GM18505 (cell line): ENCODE data around the gene FAM174C.
A peak's percentile ranks its signal among the peaks of the same experiment; 100 is the strongest.

Source experiments
- ATAC-seq: cut with Tn5 transposase; IDR thresholded peaks from one replicate; pipeline ENCODE4 v1.9.1; 2021; ENCODE audit not compliant: unreplicated experiment
- POLR2A ChIP-seq: IDR thresholded peaks from 4 replicates; pipeline ENCODE4 v1.6.1; 2011; ENCODE audit warnings: borderline replicate concordance; ENCODE audit not compliant: insufficient read depth, insufficient read length; ENCODE audit errors: extremely low read depth

The FAM174C gene

DNA sequence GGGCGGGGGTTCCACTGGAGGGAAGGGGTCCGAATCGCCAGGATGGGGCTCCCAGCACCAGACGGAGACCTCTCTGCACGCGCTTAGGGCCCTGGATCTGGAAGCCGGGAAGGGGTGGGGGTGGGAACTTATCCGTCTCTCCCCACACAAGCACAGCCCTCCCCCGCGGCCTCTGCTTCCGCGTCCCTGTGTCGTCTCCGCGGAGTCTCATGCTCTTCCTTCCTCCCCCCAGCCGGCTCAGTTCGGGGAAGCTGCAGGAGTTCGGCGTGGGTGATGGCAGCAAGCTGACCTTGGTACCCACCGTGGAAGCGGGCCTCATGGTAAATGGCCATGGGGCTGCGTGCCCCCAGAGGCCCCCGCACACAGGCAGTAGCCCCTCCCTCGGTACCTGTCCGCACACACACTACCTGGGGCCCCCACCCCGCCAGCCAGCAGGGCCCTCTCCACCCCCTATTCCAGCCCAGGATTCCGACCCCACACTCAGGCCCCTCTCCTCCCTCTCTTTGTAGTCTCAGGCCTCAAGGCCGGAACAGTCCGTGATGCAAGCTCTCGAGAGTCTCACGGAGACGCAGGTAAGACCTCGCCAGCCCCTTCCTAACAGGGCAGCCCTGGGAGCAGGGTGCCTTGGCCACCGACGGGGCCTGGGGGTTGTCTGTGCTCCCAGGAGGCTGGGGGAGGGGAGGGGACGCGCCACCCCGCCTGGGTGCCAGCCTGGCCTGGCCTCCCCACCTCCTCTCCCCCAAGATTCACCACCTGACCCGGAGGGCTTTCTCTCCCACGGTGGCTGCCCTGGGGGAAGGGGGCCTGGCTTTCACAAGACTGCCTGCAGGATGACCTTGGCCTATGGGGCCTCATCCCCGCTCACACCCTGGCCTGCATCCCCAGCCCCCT, 23.8 kb upstream of the FAM174C start:
- no peak for TF ChIP-seq POLR2A
- no peak for ATAC-seq

DNA sequence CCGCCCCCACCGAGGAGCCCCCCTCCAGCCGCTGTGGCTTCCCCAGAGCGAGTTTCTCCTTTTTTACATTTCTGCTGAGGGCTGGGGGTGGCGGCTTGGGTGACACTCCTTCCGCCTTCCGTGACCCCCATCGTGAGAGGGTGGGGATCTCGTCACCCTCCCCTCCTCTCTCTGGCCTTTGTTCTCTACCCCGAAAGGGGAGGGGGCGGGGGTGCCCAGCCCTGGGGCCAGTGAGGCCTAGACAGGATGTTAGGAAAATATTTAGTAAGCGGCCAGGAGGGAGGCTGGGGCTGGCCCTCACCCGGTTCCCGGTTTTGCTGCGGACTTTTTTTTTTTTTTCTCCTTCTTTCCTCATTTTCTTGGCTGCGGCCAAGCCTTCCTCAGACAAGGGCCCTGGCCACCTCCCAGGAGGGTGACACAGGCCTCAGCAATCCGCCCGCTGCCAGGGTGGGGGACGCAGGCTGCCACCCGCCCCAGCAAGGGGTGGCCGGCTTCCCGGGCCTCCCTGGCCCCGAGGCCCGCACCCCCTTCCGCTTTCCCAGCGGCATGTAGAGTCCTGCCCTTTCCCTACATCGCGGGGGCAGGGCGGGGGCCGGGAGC, 23.0 kb upstream of the FAM174C start:
- no peak for ATAC-seq
- no peak for TF ChIP-seq POLR2A

DNA sequence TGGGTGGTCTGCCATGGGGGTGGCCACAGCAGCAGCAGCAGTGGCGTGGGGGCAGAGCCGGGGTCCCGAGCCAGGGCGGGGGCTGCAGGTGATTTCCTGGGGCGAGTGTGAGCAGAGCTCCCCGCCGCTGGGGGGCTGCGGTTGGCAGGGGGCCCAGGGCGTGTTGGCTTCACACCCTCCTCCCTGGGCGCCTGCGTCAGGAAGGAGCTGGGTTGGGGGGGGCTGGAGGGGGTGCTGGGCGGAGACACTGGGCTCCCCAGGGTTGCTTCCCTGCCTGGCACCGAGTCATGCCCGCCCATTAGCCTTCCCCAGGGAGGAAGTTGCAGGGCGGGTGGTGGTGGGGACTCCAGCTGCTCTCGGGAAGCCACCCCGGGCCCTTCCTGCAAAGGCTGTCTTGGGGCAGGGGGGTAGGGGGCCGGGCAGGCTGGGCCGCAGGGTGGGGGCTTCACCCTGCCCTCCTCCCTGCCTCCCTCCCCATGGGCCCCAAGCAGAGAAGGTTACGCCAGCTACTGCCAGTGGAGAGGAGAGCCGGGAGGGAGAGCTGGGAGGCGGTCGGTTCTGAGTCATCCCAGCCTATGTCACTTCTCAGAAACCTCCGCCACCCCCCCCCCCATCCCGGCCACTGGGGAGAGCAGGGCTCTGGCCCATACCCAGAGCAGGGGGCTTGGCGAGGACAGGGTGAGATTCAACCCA, 22.4 kb upstream of the FAM174C start:
- TF ChIP-seq POLR2A: no peak
- ATAC-seq: no peak

DNA sequence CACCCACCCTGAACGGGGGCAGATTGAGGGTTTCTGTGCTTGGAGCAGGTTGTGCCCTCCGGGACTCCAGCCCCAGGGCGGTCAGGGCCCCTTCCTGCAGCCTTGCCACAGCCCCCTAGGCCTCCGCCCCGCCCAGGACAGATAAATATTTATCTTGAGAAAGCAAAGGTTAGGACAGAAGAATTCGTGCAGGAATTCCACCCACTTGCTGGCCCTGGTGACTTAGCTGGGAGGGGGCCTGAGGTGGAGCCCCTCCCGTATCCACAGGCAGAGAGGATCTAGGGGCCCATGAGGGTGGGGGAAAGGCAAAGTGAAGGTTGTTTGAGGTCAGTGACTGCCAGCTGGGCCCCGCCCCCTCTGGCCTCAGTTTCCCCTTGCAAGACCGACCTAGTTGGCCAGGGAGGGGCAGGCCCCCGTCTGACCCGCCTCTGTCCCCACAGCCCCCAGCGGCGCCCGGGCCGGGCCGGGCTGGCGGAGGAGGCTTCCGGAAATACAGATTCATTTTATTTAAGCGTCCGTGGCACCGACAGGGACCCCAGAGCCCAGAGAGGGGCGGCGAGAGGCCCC, 21.7 kb upstream of the FAM174C start:
- ATAC-seq: no peak
- TF ChIP-seq POLR2A: no peak

DNA sequence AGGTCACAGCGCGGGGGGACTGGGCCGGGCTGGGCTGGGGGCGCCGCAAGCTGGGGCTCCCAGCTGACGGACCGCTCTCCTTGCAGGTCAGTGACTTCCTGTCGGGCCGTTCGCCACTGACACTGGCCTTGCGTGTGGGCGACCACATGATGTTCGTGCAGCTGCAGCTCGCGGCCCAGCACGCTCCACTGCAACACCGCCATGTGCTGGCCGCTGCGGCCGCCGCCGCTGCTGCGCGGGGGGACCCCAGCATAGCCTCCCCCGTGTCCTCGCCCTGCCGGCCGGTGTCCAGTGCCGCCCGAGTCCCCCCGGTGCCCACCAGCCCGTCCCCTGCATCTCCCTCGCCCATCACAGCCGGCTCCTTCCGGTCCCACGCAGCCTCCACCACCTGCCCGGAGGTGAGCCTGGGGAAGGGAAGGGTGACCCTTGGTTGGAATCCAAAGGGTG, 21.2 kb upstream of the FAM174C start:
- ATAC-seq: no peak
- TF ChIP-seq POLR2A: no peak

DNA sequence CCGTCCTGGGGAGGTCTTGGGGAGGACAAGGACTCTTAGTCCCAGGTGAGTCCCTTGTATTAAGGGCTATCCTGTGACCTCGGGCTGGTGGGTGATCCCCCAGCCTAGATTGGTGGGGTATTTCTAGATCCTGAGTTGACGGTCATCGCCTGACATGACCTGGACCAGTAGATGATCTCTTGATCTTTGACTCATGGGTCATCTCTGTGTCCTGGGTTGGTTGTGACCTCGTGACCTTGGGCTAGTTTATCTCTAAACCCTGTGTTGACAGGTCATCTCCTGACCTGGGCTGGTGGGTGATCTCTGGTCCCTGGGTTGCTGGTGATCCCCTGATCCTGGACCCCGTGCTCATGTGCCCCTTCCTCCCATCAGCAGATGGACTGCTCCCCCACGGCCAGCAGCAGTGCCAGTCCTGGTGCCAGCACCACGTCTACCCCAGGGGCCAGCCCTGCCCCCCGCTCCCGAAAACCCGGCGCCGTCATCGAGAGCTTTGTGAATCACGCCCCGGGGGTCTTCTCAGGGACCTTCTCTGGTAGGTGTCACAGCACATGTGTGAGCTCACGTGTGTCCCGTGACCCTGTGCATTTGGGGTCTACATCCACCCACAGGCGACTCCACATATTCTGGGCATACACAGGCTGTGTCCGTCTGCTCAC, 20.7 kb upstream of the FAM174C start:
- no peak for TF ChIP-seq POLR2A
- ATAC-seq: no peak

DNA sequence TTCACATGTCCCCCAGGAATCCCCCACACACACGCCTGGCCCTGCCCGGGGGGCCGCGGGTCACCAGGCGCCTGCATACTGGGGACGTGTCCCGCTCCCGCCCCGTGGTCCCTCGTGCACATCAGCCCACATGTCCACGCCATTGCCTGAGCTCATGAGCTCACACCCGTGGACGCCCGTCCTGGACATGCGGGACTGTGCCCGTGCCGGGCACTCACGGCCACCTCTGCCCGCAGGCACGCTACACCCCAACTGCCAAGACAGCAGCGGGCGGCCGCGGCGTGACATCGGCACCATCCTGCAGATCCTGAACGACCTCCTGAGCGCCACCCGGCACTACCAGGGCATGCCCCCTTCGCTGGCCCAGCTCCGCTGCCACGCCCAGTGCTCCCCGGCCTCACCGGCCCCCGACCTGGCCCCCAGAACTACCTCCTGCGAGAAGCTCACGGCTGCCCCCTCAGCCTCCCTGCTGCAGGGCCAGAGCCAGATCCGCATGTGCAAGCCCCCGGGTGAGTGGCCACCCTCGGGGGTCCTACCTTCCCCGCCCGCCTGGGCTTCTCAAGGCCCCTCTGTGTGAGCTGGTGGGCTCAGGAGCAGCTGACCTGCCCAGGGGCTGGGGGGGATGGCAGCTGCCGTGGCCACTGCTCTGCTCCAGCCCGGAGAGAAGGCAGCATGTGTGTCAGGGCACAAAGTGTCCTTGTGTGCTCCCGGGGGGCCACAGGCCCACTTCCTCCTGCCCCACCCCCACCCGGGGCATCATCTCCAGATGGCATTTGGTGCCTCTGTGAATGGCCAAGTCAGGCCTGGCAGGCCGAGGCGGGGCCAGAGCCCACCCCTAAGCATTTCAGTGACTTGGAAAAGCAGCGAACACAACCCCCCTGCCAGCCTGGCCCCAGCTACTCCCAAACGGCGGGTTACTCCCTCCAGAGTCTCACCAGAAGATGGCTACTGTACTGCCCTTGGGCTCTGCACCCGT, 19.9 kb upstream of the FAM174C start:
- no peak for ATAC-seq
- TF ChIP-seq POLR2A: peak; percentile 23

DNA sequence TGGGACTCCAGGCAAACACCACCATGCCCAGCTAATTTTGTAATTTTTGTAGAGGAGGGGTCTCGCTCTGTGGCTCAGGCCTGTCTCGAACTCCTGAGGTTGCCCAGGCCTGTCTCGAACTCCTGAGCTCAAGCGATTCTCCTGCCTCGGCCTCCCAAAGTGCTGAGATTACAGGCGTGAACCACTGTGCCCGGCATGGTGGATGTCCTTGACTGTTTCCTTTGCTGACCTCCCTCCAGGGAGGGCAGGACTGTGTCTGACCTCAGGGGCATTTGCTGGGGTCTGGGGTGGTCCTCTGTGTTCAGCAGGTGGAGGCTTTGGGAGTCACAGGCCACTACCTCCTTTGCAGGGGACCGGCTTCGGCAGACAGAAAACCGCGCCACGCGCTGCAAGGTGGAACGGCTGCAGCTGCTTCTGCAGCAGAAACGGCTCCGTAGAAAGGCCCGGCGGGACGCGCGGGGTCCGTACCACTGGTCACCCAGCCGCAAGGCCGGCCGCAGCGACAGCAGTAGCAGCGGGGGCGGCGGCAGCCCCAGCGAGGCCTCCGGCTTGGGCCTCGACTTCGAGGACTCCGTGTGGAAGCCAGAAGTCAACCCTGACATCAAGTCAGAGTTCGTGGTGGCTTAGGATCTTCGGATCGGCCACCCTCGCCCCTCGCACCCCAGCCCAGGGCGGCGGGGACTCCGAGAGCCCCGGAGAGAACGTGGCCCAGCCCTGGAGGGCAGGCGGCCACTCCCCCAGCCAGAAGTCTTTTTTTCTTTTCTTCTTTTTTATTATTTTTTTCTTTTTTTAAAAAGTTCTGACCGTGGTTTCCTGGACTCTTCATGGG, 18.5 kb upstream of the FAM174C start:
- no peak for TF ChIP-seq POLR2A

DNA sequence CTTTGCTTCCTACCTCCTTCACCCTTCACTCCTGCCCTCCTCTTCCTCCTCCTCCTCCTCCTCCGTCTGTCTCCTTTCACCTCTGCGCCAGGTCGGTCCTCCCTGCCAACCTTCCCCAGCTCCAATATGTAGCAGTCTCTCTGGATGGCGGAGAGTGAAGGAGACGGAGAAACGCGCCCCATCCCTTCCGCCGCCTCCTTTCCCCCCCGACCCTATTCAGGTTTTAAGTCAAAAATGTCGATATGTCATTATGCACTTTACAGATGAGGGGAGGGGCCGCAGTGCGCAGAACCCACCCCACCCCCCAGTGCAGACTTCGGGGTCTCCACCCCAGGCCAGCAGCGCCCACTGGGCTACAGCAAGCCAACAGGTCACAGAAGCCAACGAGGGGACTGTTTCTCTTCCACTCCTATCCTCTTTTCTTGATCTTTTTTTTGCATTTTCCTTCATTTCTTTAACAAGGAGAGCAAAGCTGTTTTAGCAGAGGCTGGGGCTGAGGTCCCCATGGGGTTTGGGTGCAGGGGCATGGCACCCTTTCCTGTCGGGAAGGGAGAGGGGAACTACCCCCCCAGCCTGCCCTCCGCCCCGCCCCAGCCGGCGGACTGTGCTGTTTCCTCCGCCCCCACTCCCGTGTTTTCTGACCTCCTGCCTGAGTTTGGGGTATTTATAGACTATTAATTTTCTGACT, 17.7 kb upstream of the FAM174C start:
- ATAC-seq: no peak
- no peak for TF ChIP-seq POLR2A

More for the DNA sequence above, 18.5 kb upstream of the FAM174C start:
- no peak for ATAC-seq

DNA sequence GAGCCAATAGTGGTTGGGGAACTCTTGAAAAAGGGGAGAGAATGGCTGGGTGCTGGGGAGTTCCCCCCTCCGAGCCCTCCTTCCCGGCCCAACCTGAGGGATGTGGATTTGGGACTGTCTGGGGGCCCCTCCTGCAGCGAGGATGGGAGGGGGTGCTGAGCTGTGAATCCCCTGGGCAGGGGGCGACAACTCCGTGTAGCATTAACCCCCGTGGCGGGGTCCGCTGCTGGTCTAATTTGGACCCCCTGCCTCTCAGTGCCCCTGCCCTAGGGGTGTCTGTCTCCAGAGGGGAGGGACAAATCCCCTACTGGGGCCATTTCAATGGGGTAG, 17.2 kb upstream of the FAM174C start:
- ATAC-seq: no peak
- no peak for TF ChIP-seq POLR2A
